T-helper 1 cell treated with Interleukin-12 subunit alpha and Interleukin-12 subunit beta and Interleukin-4 antibody, amounts not matched to agents 30 μg/mL and 1 μg/mL, for 36 hours (primary cell): ENCODE measurements around the gene GDF10.

Experiments
- H3K27ac Mint-ChIP-seq: one replicate; pipeline ENCODE4 v1.8.0; 2021; ENCODE audit warnings: mild to moderate bottlenecking, mixed read lengths
- H3K27me3 Mint-ChIP-seq: one replicate; pipeline ENCODE4 v1.8.0; 2021; ENCODE audit warnings: low read depth, mixed read lengths
- H3K36me3 Mint-ChIP-seq: one replicate; pipeline ENCODE4 v1.8.0; 2021; ENCODE audit warnings: low read depth, mixed read lengths
- H3K4me1 Mint-ChIP-seq: one replicate; pipeline ENCODE4 v1.8.0; 2021; ENCODE audit warnings: low read depth, mixed read lengths
- H3K4me3 Mint-ChIP-seq: one replicate; pipeline ENCODE4 v1.8.0; 2021; ENCODE audit warnings: mild to moderate bottlenecking, moderate library complexity, mixed read lengths
- H3K9me3 Mint-ChIP-seq: one replicate; pipeline ENCODE4 v1.8.0; 2021; ENCODE audit warnings: mixed read lengths

The GDF10 gene

GRCh38 chr10:47299611-47300428, at the start of gene GDF10:
TSS of gene GDF10 (plus strand) at chr10:47300197. CDS start at chr10:47300652, 455 bp downstream.
- Mint-ChIP-seq H3K4me3 (peak within 1 kb of the TSS; percentile 40), H3K27ac (no peak within 1 kb of the TSS), H3K4me1 (peaks cover 1% of the 10 kb centered on the region), H3K9me3 (no peaks in the 10 kb centered on the region), H3K27me3 (peaks cover 62% of the 10 kb centered on the region), H3K36me3 (no peaks in the 10 kb centered on the region)

DNA sequence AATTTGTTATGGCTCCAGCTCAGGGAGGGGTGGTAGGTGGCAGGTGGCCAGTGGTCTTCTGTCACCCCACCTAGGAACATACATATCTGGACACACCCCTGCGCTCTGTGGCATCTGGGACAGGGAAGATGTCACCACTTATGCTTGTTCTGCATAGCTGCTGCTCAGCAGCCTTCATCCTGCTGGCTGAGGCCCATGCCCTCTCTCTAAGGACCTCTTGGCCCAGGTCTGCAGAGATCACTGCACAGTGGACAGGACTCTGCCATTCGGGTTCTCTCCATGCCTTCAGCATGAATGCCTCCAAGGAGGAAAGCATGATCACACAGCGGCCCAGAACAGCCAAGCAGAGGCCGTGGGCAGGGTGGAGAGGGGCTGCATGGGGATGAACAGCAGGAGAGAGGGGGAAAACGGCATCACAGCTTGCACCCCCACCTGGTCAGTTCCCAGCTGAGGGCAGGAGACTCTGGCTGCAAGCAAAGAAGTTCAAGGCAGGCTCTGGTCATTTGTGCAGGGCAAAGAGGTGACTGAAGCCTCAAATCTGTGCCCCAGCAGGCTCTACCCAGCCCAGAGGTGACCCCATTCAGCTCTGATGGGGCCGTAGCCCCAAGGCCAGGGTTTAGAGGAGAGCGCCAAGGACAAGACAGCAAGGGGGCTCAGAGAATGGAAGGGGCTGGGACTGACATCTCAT, 47.8 kb upstream of the GDF10 start:
- H3K9me3 Mint-ChIP-seq, result no peaks in the 10 kb centered on the region
- no peak overlapping the region for H3K27ac Mint-ChIP-seq
- H3K4me3 Mint-ChIP-seq, result no peak overlapping the region
- no peaks in the 10 kb centered on the region for H3K36me3 Mint-ChIP-seq
- peaks cover 14% of the 10 kb centered on the region for H3K4me1 Mint-ChIP-seq
- no peaks in the 10 kb centered on the region for H3K27me3 Mint-ChIP-seq

GRCh38 chr10:47253030-47253637, 46.9 kb upstream of the GDF10 start:
- H3K27ac Mint-ChIP-seq, result no peak overlapping the region
- H3K36me3 Mint-ChIP-seq, result no peaks in the 10 kb centered on the region
- no peak overlapping the region for H3K4me3 Mint-ChIP-seq
- H3K9me3 Mint-ChIP-seq, result no peaks in the 10 kb centered on the region
- H3K27me3 Mint-ChIP-seq, result no peaks in the 10 kb centered on the region
- H3K4me1 Mint-ChIP-seq, result peaks cover 23% of the 10 kb centered on the region

DNA sequence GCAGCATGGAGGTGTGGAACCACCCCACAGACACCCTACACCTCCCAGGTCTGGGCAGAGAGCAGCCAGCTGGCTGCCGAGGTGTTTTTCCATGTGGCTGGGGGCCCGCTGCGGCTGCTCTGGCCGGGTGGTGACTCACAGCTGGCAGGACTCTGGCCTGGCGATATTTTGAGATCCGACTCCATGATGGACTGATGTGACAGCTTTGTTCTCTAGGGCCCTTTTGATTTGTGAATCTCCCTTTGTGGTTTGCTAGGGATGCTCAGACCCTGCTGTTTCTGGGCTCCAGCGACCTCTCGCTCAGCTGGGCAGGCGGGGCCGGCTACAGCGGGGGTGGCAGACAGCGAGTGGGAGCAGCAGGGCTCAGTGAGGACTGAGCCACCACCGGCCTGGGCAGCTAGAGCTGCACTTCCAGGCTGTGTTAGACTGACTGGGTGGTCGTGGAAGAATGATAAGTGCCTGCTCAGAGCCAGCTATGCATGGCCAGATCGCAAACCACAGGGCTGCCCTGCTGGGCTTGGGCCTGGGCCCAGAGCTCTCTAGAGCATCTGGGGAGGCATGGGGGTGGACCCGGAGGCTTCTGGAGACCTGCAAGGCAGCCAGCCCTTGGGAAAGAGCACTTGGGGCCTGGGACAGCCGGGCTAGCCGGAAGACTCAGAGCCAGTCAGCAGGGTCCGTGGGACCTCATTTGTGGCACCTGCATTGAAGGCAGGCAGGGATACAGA, 46.2 kb upstream of the GDF10 start:
- no peaks in the 10 kb centered on the region for H3K9me3 Mint-ChIP-seq
- H3K36me3 Mint-ChIP-seq, result no peaks in the 10 kb centered on the region
- H3K4me1 Mint-ChIP-seq, result peaks cover 23% of the 10 kb centered on the region
- no peak overlapping the region for H3K27ac Mint-ChIP-seq
- no peak overlapping the region for H3K4me3 Mint-ChIP-seq
- no peaks in the 10 kb centered on the region for H3K27me3 Mint-ChIP-seq

- H3K4me1 Mint-ChIP-seq, result peaks cover 23% of the 10 kb centered on the region
- H3K27me3 Mint-ChIP-seq, result no peaks in the 10 kb centered on the region
- no peak overlapping the region for H3K27ac Mint-ChIP-seq
Observed at GRCh38 chr10:47254611-47255010, 45.4 kb upstream of the GDF10 start.

GRCh38 chr10:47255033-47255813, 44.8 kb upstream of the GDF10 start:
- H3K9me3 Mint-ChIP-seq, result no peaks in the 10 kb centered on the region
- no peak overlapping the region for H3K27ac Mint-ChIP-seq
- no peak overlapping the region for H3K4me3 Mint-ChIP-seq
- H3K36me3 Mint-ChIP-seq, result no peaks in the 10 kb centered on the region
- peaks cover 27% of the 10 kb centered on the region for H3K4me1 Mint-ChIP-seq
- H3K27me3 Mint-ChIP-seq, result no peaks in the 10 kb centered on the region

More at GRCh38 chr10:47254611-47255010, 45.4 kb upstream of the GDF10 start:
- Mint-ChIP-seq H3K36me3 (no peaks in the 10 kb centered on the region), H3K9me3 (no peaks in the 10 kb centered on the region), H3K4me3 (no peak overlapping the region)

DNA sequence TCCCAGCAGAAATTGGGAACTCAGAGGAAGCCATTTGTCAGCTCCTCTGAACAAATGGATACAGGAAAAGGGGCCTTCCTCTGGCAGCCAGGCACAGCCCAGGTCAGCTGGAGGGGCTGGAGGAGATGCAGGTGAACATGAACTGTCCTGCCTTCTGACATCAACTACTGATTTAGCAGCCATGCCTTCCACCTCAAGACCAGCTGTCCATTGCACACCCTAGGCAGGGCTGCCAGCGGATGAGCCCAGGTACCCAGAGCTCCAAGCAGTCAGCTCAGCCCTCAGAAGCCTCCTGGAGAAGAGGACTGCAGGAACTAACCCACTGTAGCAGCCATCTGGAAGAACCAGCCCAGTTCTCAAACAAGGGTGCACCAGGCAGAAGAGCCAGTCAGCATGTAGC, 44.1 kb upstream of the GDF10 start:
- no peak overlapping the region for H3K4me3 Mint-ChIP-seq
- peaks cover under 1% of the 10 kb centered on the region for H3K36me3 Mint-ChIP-seq
- peaks cover 34% of the 10 kb centered on the region for H3K4me1 Mint-ChIP-seq
- H3K9me3 Mint-ChIP-seq, result no peaks in the 10 kb centered on the region
- H3K27ac Mint-ChIP-seq, result no peak overlapping the region
- H3K27me3 Mint-ChIP-seq, result no peaks in the 10 kb centered on the region

GRCh38 chr10:47256751-47257336, 43.2 kb upstream of the GDF10 start:
- Mint-ChIP-seq H3K4me1 (peaks cover 44% of the 10 kb centered on the region), H3K36me3 (peaks cover 5% of the 10 kb centered on the region), H3K9me3 (no peaks in the 10 kb centered on the region), H3K4me3 (no peak overlapping the region), H3K27ac (peak overlapping the region; percentile 87), H3K27me3 (no peaks in the 10 kb centered on the region)

- Mint-ChIP-seq H3K4me3 (peak overlapping the region; percentile 70), H3K27ac (peak overlapping the region; percentile 87), H3K27me3 (no peaks in the 10 kb centered on the region), H3K4me1 (peaks cover 44% of the 10 kb centered on the region), H3K36me3 (peaks cover 5% of the 10 kb centered on the region), H3K9me3 (no peaks in the 10 kb centered on the region)
Observed at GRCh38 chr10:47257396-47258120, 42.4 kb upstream of the GDF10 start.

DNA sequence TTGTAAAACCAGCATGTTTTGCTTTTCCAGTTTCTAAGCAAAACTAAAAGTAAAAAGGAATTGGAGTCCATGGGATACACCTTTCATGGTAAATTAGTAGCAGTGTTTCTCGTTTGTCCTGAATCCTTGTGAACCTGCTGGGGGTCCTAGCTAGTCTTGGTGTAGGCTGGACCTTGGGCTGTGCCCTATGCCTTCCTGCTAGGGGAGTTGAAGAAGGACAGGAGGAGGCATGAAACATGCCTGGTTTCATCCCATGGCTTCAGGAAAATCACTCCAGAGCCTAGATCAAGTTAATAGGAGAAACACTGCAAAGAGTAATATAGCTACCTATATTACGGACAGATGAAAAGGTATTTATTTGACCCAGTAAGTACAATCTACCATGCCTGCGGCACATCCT, 41.1 kb upstream of the GDF10 start:
- Mint-ChIP-seq H3K4me3 (no peak overlapping the region), H3K27me3 (no peaks in the 10 kb centered on the region), H3K9me3 (peaks cover 7% of the 10 kb centered on the region), H3K4me1 (peaks cover 52% of the 10 kb centered on the region), H3K36me3 (peaks cover 5% of the 10 kb centered on the region), H3K27ac (no peak overlapping the region)

DNA sequence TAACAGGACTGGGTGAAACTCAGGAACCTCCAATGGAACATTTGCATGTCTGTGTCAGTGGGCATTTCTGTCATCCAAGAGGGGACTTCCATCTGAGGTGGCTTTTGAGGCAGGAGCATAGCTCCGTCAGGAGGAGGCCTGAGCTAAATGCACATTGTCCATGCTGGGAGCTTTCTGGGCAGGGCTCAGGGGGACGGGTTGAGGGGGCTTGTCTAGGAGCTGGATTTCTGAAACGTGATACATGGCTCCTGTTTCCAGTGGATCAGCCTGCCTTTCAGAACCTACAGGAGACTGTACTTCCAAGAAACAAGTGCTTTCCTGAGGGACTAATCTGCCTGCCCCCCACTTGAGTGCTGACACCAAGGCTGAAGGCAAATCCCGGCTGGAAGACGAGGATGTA, 40.5 kb upstream of the GDF10 start:
- Mint-ChIP-seq H3K4me3 (no peak overlapping the region), H3K4me1 (peaks cover 53% of the 10 kb centered on the region), H3K9me3 (peaks cover 8% of the 10 kb centered on the region), H3K27me3 (no peaks in the 10 kb centered on the region), H3K27ac (no peak overlapping the region), H3K36me3 (peaks cover 5% of the 10 kb centered on the region)

GRCh38 chr10:47260505-47261111, 39.4 kb upstream of the GDF10 start:
- Mint-ChIP-seq H3K4me1 (peaks cover 61% of the 10 kb centered on the region), H3K4me3 (peak overlapping the region; percentile 39), H3K36me3 (peaks cover 5% of the 10 kb centered on the region), H3K9me3 (peaks cover 10% of the 10 kb centered on the region), H3K27ac (peak overlapping the region; percentile 88), H3K27me3 (no peaks in the 10 kb centered on the region)

DNA sequence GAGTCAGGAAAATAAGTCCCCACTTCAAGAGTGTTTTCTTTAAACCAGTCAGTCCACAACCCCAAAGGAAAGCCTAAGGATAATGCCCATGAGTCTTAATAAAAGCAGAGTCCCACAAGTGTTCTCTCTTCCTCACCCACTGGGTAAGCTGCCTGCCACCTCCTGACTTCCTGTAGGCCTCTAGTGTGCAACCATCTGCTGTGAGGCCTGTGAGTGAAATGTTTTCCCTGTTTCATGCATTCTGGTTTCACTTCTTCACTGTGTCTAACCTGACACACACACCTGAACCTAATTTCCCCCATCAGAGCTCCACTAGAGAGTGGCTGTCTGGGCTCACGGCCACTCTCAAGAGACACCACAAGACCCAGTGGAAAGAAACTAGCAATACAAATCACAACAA, 38.9 kb upstream of the GDF10 start:
- H3K27me3 Mint-ChIP-seq, result no peaks in the 10 kb centered on the region
- peaks cover 5% of the 10 kb centered on the region for H3K36me3 Mint-ChIP-seq
- H3K9me3 Mint-ChIP-seq, result peaks cover 15% of the 10 kb centered on the region
- peaks cover 61% of the 10 kb centered on the region for H3K4me1 Mint-ChIP-seq
- peak overlapping the region; percentile 39 for H3K4me3 Mint-ChIP-seq
- H3K27ac Mint-ChIP-seq, result peak overlapping the region; percentile 88
